Skeletal muscle satellite cell (primary cell): ENCODE results near the gene VWF.

Experiments used
- H3K27me3 ChIP-seq: 2 replicates; pipeline ENCODE4 v1.7.0; 2013; ENCODE audit warnings: low read length; ENCODE audit not compliant: control insufficient read depth, insufficient read depth
- H3K36me3 ChIP-seq: 2 replicates; pipeline ENCODE4 v1.7.0; 2013; ENCODE audit warnings: mild to moderate bottlenecking, control low read depth, low read length; ENCODE audit not compliant: insufficient read depth
- H3K4me1 ChIP-seq: 2 replicates; pipeline ENCODE4 v1.7.0; 2013; ENCODE audit warnings: low read length; ENCODE audit not compliant: control insufficient read depth, insufficient read depth
- H3K4me2 ChIP-seq: 2 replicates; pipeline ENCODE4 v1.7.0; 2013; ENCODE audit warnings: mild to moderate bottlenecking, low read length
- H3K4me3 ChIP-seq: 2 replicates; pipeline ENCODE4 v1.7.0; 2013; ENCODE audit warnings: low read length
- H3K9ac ChIP-seq: 2 replicates; pipeline ENCODE4 v1.7.0; 2013; ENCODE audit warnings: mild to moderate bottlenecking, low read depth, low read length, moderate library complexity
- H3K9me3 ChIP-seq: replicated peaks from 2 replicates; pipeline ENCODE4 v1.7.0; 2013; ENCODE audit warnings: mild to moderate bottlenecking, control low read depth, low read length

The VWF gene

GRCh38 chr12:6084261-6084968 is 40.1 kb downstream of the VWF start:
- no peak overlapping the region for H3K4me3 ChIP-seq
- H3K4me2 ChIP-seq, result peak overlapping the region; percentile 6
- peaks cover 29% of the 10 kb centered on the region for H3K4me1 ChIP-seq
- no peaks in the 10 kb centered on the region for H3K9me3 ChIP-seq
- H3K27me3 ChIP-seq, result no peaks in the 10 kb centered on the region
- H3K36me3 ChIP-seq, result no peaks in the 10 kb centered on the region
- no peak overlapping the region for H3K9ac ChIP-seq

- Histone ChIP-seq H3K27me3 (no peaks in the 10 kb centered on the region), H3K36me3 (no peaks in the 10 kb centered on the region), H3K9ac (no peak overlapping the region), H3K4me1 (peaks cover 21% of the 10 kb centered on the region), H3K9me3 (no peaks in the 10 kb centered on the region), H3K4me3 (no peak overlapping the region), H3K4me2 (no peak overlapping the region)
These were observed 40.9 kb downstream of the VWF start for GRCh38 chr12:6083601-6084000.

- no peak overlapping the region for H3K4me3 ChIP-seq
- no peaks in the 10 kb centered on the region for H3K27me3 ChIP-seq
- no peaks in the 10 kb centered on the region for H3K9me3 ChIP-seq
- H3K4me2 ChIP-seq, result no peak overlapping the region
- H3K36me3 ChIP-seq, result no peaks in the 10 kb centered on the region
- H3K4me1 ChIP-seq, result peaks cover 25% of the 10 kb centered on the region
- no peak overlapping the region for H3K9ac ChIP-seq
These were observed 41.9 kb downstream of the VWF start for GRCh38 chr12:6082613-6083012.

GRCh38 chr12:6080149-6081045 is 44.1 kb downstream of the VWF start:
- Histone ChIP-seq H3K4me2 (no peak overlapping the region), H3K27me3 (no peaks in the 10 kb centered on the region), H3K9me3 (no peaks in the 10 kb centered on the region), H3K9ac (no peak overlapping the region), H3K4me3 (no peak overlapping the region), H3K36me3 (no peaks in the 10 kb centered on the region), H3K4me1 (peaks cover 27% of the 10 kb centered on the region)

GRCh38 chr12:6078398-6079096 is 45.9 kb downstream of the VWF start:
- Histone ChIP-seq H3K9me3 (no peaks in the 10 kb centered on the region), H3K4me2 (no peak overlapping the region), H3K9ac (no peak overlapping the region), H3K27me3 (no peaks in the 10 kb centered on the region), H3K36me3 (no peaks in the 10 kb centered on the region), H3K4me3 (no peak overlapping the region), H3K4me1 (peaks cover 24% of the 10 kb centered on the region)

- no peak overlapping the region for H3K9ac ChIP-seq
These were observed 46.8 kb downstream of the VWF start for GRCh38 chr12:6077692-6078083.

GRCh38 chr12:6076776-6077691 is 47.4 kb downstream of the VWF start:
- no peaks in the 10 kb centered on the region for H3K36me3 ChIP-seq
- H3K27me3 ChIP-seq, result no peaks in the 10 kb centered on the region
- no peak overlapping the region for H3K4me2 ChIP-seq
- H3K9ac ChIP-seq, result no peak overlapping the region
- no peak overlapping the region for H3K4me3 ChIP-seq
- H3K9me3 ChIP-seq, result no peaks in the 10 kb centered on the region
- peaks cover 22% of the 10 kb centered on the region for H3K4me1 ChIP-seq

More at GRCh38 chr12:6077692-6078083, 46.8 kb downstream of the VWF start:
- Histone ChIP-seq H3K4me2 (no peak overlapping the region), H3K27me3 (no peaks in the 10 kb centered on the region), H3K4me1 (peaks cover 22% of the 10 kb centered on the region), H3K36me3 (no peaks in the 10 kb centered on the region), H3K4me3 (no peak overlapping the region), H3K9me3 (no peaks in the 10 kb centered on the region)

- no peaks in the 10 kb centered on the region for H3K36me3 ChIP-seq
- no peak overlapping the region for H3K4me2 ChIP-seq
- peaks cover 22% of the 10 kb centered on the region for H3K4me1 ChIP-seq
- H3K27me3 ChIP-seq, result no peaks in the 10 kb centered on the region
- H3K9ac ChIP-seq, result no peak overlapping the region
- H3K9me3 ChIP-seq, result no peaks in the 10 kb centered on the region
- H3K4me3 ChIP-seq, result no peak overlapping the region
These were observed 48.1 kb downstream of the VWF start for GRCh38 chr12:6076346-6076745.

GRCh38 chr12:6074979-6075585 is 49.4 kb downstream of the VWF start:
- peak overlapping the region; percentile 9 for H3K9ac ChIP-seq
- peaks cover 26% of the 10 kb centered on the region for H3K4me1 ChIP-seq
- no peaks in the 10 kb centered on the region for H3K36me3 ChIP-seq
- no peaks in the 10 kb centered on the region for H3K9me3 ChIP-seq
- peak overlapping the region; percentile 70 for H3K4me2 ChIP-seq
- peak overlapping the region; percentile 54 for H3K4me3 ChIP-seq
- H3K27me3 ChIP-seq, result no peaks in the 10 kb centered on the region

GRCh38 chr12:6074427-6074826 is 50.0 kb downstream of the VWF start:
- Histone ChIP-seq H3K4me3 (peak overlapping the region; percentile 54), H3K36me3 (no peaks in the 10 kb centered on the region), H3K4me1 (peaks cover 32% of the 10 kb centered on the region), H3K27me3 (no peaks in the 10 kb centered on the region), H3K9ac (peak overlapping the region; percentile 9), H3K9me3 (no peaks in the 10 kb centered on the region), H3K4me2 (peak overlapping the region; percentile 70)
